Spleen (tissue), 11 donors: Measurements from ENCODE around the gene TTC32. TPM values are rescaled to one million over a fixed set of nuclear protein-coding genes. Genes with fewer than 3 reads are reported as not detected.

ENCODE experiments used
- DNase-seq: peaks from one replicate; pipeline ENCODE4 v3.0.0-alpha.2; 2020
- H3K27ac ChIP-seq, 8 donors: fragments of 200-600 bp; sonication (generic) in 7 of 8; 1 replicate in 4 of 8; 2 replicates in 4 of 8; pipeline versions ENCODE4 v1.5.0 to v1.8.0; 2016 to 2021; ENCODE audit warnings: inconsistent platforms in 4 of 8, mild to moderate bottlenecking in 4 of 8, moderate library complexity in 1 of 8
- H3K27me3 ChIP-seq, 7 donors: fragments of 200-600 bp; sonication (generic) in 6 of 7; replicated peaks in 1 of 7; 1 replicate in 4 of 7; 2 replicates in 3 of 7; pipeline versions ENCODE4 v1.5.0 to v1.8.0; 2016 to 2021; ENCODE audit warnings: inconsistent platforms in 3 of 7, mild to moderate bottlenecking in 1 of 7
- H3K36me3 ChIP-seq, 6 donors: fragments of 200-600 bp; sonication (generic) in 5 of 6; 1 replicate in 4 of 6; 2 replicates in 2 of 6; pipeline versions ENCODE4 v1.5.0 to v1.8.0; 2016 to 2021; ENCODE audit warnings: inconsistent platforms in 2 of 6
- H3K4me1 ChIP-seq, 6 donors: fragments of 200-600 bp; sonication (generic) in 5 of 6; 1 replicate in 3 of 6; 2 replicates in 3 of 6; pipeline versions ENCODE4 v1.5.0 to v1.8.0; 2016 to 2021; ENCODE audit warnings: inconsistent platforms in 3 of 6
- H3K4me3 ChIP-seq, 8 donors: fragments of 200-600 bp; sonication (generic) in 7 of 8; 1 replicate in 4 of 8; 2 replicates in 4 of 8; pipeline versions ENCODE4 v1.5.0 to v1.8.0; 2016 to 2021; ENCODE audit warnings: inconsistent platforms in 4 of 8, mild to moderate bottlenecking in 4 of 8, moderate library complexity in 2 of 8
- H3K9me3 ChIP-seq, 8 donors: fragments of 200-600 bp; sonication (generic) in 7 of 8; 1 replicate in 4 of 8; 2 replicates in 4 of 8; pipeline versions ENCODE4 v1.5.0 to v1.8.0; 2016 to 2021; ENCODE audit warnings: inconsistent platforms in 4 of 8
- CTCF ChIP-seq, 11 experiments: fragments of 200-600 bp in 7 of 11; fragments of 450-650 bp in 4 of 11; sonication (generic) in 4 of 11; IDR thresholded peaks in 8 of 11; conservative IDR thresholded peaks in 3 of 11; 1 replicate in 7 of 11; 2 replicates in 4 of 11; pipeline versions ENCODE4 v1.4.0 to v1.8.0; 2016 to 2021; ENCODE audit warnings: antibody characterized with exemption in 11 of 11, inconsistent platforms in 4 of 11, mild to moderate bottlenecking in 1 of 11
- POLR2A ChIP-seq, 3 donors: fragments of 450-650 bp; IDR thresholded peaks; one replicate each; pipeline ENCODE4 v1.5.1; 2017; ENCODE audit warnings: antibody characterized with exemption in 3 of 3, mild to moderate bottlenecking in 1 of 3
- POLR2AphosphoS5 ChIP-seq, 3 donors: sonication (generic); formaldehyde crosslinking; IDR thresholded peaks; one replicate each; pipeline ENCODE4 v1.5.1; 2017; ENCODE audit warnings: antibody characterized with exemption in 3 of 3
- WGBS, 5 donors: extraction: QIAGEN DNeasy Blood & Tissue Kit in 3 of 5; methylation state at CpG; one replicate each; pipeline versions ENCODE4 v1.1.5 to v1.1.7; 2013 to 2018; 5-methylcytosine and 5-hydroxymethylcytosine counted together
- intact Hi-C: fragments of 100-400 bp; cut with DNase I; formaldehyde crosslinking; loops from one replicate; pipeline ENCODE4 v1.15.0; 2023; ENCODE audit warnings: low total_unique reads
- polyA plus RNA-seq, 3 donors: library from polyadenylated mRNA; stranded (reverse); fragments of 200-250 nt; gene quantifications; one replicate each; pipeline ENCODE4 v1.2.1, GENCODE V29; 2013
- total RNA-seq, 7 donors: library from RNA; depleted of rRNA in 3 of 7; stranded (reverse); fragments of >200 nt in 3 of 7; fragmentation: NEBNext Ultra II Directional in 4 of 7; extraction: Animal tissue kit (Norgen Biotek cat#: 25700) in 4 of 7; gene quantifications; one replicate each; pipeline versions ENCODE4 v1.1.0 to v1.2.1, GENCODE V29; 2016 to 2021
- donor health status: healthy with polysubstance abuse.
- donor health status: DM: no; HTN: no; CAD: no; lungs with moderate emphysema.
- donor health status: DM: no; HTN: no; CAD: no.
- donor health status: Bipolar disorder and iron deficiency.
- donor health status: healthy.
- donor health status: DM: no; HTN: no; CAD: no.
- donor health status: DM: yes; HTN: yes; CAD: no.

The TTC32 gene
- total and polyA plus RNA-seq, 10 donors: 17.7 to 47.6 (median 24.9) TPM

- TF ChIP-seq CTCF (IDR thresholded peaks at IDR 0.05 in 8 of 11, conservative IDR thresholded peaks at IDR 0.05 in 3 of 11) (no peak), POLR2A (IDR thresholded peaks at IDR 0.05) (no peak), POLR2AphosphoS5 (IDR thresholded peaks at IDR 0.05) (no peak)
- no peaks in the 10 kb centered on the region for H3K27me3 ChIP-seq
- WGBS, 5 donors: 93 to 99% (median 96%) methylated on average over 10 to 12 of the region's 12 CpGs
- no peaks in the 10 kb centered on the region for H3K4me1 ChIP-seq
- H3K4me3 ChIP-seq: no peak overlapping the region
- intact Hi-C loops: no loop called here
- no peak overlapping the region for H3K27ac ChIP-seq
- H3K9me3 ChIP-seq: no peaks in the 10 kb centered on the region
- H3K36me3 ChIP-seq: peaks cover 0 to 19% (median 0%) of the 10 kb centered on the region in 6 donors
- no peak for DNase-seq
These were observed 23.3 kb downstream of the TTC32 start for GRCh38 chr2:19878268-19879046.

- Histone ChIP-seq H3K36me3 (peaks cover 0 to 27% (median 0%) of the 10 kb centered on the region in 6 donors), H3K27me3 (no peaks in the 10 kb centered on the region), H3K4me3 (no peak overlapping the region), H3K27ac (no peak overlapping the region), H3K9me3 (no peaks in the 10 kb centered on the region), H3K4me1 (no peaks in the 10 kb centered on the region)
- no peak for DNase-seq
- TF ChIP-seq POLR2A (IDR thresholded peaks at IDR 0.05) (no peak), CTCF (IDR thresholded peaks at IDR 0.05 in 8 of 11, conservative IDR thresholded peaks at IDR 0.05 in 3 of 11) (no peak), POLR2AphosphoS5 (IDR thresholded peaks at IDR 0.05) (no peak)
- 26 to 79% (median 54%) methylated on average over 3 to 4 of the region's 4 CpGs for WGBS, 5 donors
- intact Hi-C loops: no loop called here
These were observed 25.0 kb downstream of the TTC32 start for GRCh38 chr2:19876751-19877150.

GRCh38 chr2:19875280-19875679, 26.5 kb downstream of the TTC32 start:
- H3K4me3 ChIP-seq: no peak overlapping the region
- 85 to 92% (median 89%) methylated on average over 1 of the region's 1 CpG for WGBS, 5 donors
- intact Hi-C loops: no loop called here
- TF ChIP-seq POLR2AphosphoS5 (IDR thresholded peaks at IDR 0.05) (no peak), POLR2A (IDR thresholded peaks at IDR 0.05) (no peak), CTCF (IDR thresholded peaks at IDR 0.05 in 8 of 11, conservative IDR thresholded peaks at IDR 0.05 in 3 of 11) (no peak)
- no peaks in the 10 kb centered on the region for H3K4me1 ChIP-seq
- no peak for DNase-seq
- peaks cover 0 to 27% (median 0%) of the 10 kb centered on the region in 6 donors for H3K36me3 ChIP-seq
- no peaks in the 10 kb centered on the region for H3K27me3 ChIP-seq
- H3K9me3 ChIP-seq: no peaks in the 10 kb centered on the region
- H3K27ac ChIP-seq: no peak overlapping the region

- H3K4me1 ChIP-seq: peaks cover 0 to 5% (median 0%) of the 10 kb centered on the region in 6 donors
- H3K27ac ChIP-seq: no peak overlapping the region
- no peak for DNase-seq
- no peak for TF ChIP-seq POLR2AphosphoS5 (IDR thresholded peaks at IDR 0.05)
- no peak for TF ChIP-seq CTCF (IDR thresholded peaks at IDR 0.05 in 8 of 11, conservative IDR thresholded peaks at IDR 0.05 in 3 of 11)
- TF ChIP-seq POLR2A (IDR thresholded peaks at IDR 0.05): no peak
- H3K36me3 ChIP-seq: peaks cover 0 to 24% (median 0%) of the 10 kb centered on the region in 6 donors
- no peaks in the 10 kb centered on the region for H3K27me3 ChIP-seq
- H3K9me3 ChIP-seq: no peaks in the 10 kb centered on the region
- H3K4me3 ChIP-seq: no peak overlapping the region
- intact Hi-C loops: no loop called here
- WGBS, 5 donors: 95 to 100% (median 97%) methylated on average over 3 of the region's 3 CpGs
These were observed 27.1 kb downstream of the TTC32 start for GRCh38 chr2:19874726-19875125.
